ENCODE measurements around the gene KIF13A.
"Not testable (repeated sequence)": the region's sequence is repeated elsewhere in the genome, so short reads cannot be mapped to it uniquely, and the experiment has no call there.

KIF13A gene

DNA sequence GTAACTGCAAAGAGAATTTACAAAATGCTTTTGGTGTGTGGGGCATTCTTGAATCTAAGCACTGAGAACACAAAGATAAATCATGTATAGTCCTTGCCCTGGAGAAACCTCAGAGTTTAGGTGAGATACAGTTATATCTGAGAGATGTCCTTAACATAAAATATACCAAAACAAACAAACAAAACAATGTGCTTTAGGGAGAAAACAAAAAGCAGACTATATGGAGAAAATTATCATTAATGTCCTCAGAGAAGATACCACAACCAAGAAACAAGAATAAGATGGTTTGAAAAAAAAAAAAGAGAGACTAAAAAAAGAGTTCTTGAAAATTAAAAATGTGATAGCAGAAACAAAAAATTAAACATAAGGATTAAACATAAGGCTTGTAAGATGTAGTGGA lies 8.0 kb downstream of the KIF13A start:
- Mint-ChIP-seq H3K36me3 (ENCODE audit: low read depth) (peaks cover 45% of the 10 kb centered on the region), H3K9me3 (peaks cover 2% of the 10 kb centered on the region), H3K27ac (no peak overlapping the region), H3K4me1 (peaks cover 9% of the 10 kb centered on the region), H3K27me3 (ENCODE audit: low read depth) (no peaks in the 10 kb centered on the region), H3K4me3 (no peak overlapping the region)
- TF ChIP-seq, protein P1, sequence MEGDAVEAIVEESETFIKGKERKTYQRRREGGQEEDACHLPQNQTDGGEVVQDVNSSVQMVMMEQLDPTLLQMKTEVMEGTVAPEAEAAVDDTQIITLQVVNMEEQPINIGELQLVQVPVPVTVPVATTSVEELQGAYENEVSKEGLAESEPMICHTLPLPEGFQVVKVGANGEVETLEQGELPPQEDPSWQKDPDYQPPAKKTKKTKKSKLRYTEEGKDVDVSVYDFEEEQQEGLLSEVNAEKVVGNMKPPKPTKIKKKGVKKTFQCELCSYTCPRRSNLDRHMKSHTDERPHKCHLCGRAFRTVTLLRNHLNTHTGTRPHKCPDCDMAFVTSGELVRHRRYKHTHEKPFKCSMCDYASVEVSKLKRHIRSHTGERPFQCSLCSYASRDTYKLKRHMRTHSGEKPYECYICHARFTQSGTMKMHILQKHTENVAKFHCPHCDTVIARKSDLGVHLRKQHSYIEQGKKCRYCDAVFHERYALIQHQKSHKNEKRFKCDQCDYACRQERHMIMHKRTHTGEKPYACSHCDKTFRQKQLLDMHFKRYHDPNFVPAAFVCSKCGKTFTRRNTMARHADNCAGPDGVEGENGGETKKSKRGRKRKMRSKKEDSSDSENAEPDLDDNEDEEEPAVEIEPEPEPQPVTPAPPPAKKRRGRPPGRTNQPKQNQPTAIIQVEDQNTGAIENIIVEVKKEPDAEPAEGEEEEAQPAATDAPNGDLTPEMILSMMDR (IDR thresholded peaks at IDR 0.05; ENCODE audit: unreplicated experiment in 3 of 3), result no peak

DNA sequence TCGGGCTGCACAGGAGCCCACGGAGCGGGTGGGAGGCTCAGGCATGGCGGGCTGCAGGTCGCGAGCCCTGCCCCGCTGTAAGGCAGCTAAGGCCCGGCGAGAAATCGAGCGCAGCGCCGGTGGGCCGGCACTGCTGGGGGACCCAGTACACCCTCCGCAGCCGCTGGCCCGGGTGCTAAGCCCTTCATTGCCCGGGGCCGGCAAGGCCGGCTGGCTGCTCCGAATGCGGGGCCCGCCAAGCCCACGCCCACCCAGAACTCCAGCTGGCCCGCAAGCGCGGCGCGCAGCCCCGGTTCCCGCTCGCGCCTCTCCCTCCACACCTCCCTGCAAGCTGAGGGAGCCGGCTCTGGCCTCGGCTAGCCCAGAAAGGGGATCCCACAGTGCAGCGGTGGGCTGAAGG lies 11.2 kb downstream of the KIF13A start:
- not testable (repeated sequence) for H3K27me3 Mint-ChIP-seq (ENCODE audit: low read depth); H3K9me3 Mint-ChIP-seq; H3K27ac Mint-ChIP-seq; H3K4me3 Mint-ChIP-seq
- H3K36me3 Mint-ChIP-seq (ENCODE audit: low read depth), result peaks cover 30% of the 10 kb centered on the region
- peaks cover 19% of the 10 kb centered on the region for H3K4me1 Mint-ChIP-seq

DNA sequence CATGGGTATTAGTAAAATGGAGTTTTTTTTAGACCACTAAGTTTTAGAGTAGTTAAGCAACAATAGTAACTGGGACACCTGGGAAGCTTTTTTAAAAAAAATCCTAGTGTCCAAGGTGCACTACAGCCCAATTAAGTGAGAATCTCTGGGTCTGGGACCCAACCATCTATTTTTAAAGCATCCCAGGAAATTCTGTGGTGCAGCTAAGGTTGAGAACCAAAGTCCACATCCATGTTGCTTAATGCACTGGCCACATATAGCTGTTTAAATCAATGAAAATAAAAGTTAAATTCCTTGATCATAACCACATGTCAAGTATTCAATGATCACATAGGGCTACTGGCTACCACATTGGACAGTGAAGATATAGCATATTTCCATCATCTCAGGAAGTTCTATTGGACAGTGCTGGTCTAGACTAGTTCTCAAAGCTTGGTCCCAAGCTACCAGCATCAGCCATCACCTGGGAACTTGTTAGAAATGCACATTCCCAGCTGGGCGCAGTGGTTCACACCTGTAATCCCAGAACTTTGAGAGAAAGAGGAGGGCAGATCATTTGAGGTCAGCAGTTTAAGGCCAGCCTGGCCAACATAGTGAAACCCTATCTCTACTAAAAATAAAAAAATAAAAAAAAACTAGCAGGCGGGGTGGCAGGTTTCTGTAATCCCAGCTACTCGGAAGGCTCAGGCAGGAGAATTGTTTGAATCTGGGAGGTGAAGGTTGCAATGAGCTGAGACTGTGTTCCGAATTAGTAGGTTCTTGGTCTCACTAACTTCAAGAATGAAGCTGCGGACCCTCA lies 12.7 kb downstream of the KIF13A start:
- Mint-ChIP-seq H3K36me3 (ENCODE audit: low read depth) (peaks cover 18% of the 10 kb centered on the region), H3K27me3 (ENCODE audit: low read depth) (no peaks in the 10 kb centered on the region), H3K9me3 (peaks cover 2% of the 10 kb centered on the region), H3K4me3 (no peak overlapping the region), H3K4me1 (peaks cover 19% of the 10 kb centered on the region), H3K27ac (no peak overlapping the region)
- TF ChIP-seq, protein P1 (IDR thresholded peaks at IDR 0.05; ENCODE audit: unreplicated experiment in 3 of 3), result no peak

DNA sequence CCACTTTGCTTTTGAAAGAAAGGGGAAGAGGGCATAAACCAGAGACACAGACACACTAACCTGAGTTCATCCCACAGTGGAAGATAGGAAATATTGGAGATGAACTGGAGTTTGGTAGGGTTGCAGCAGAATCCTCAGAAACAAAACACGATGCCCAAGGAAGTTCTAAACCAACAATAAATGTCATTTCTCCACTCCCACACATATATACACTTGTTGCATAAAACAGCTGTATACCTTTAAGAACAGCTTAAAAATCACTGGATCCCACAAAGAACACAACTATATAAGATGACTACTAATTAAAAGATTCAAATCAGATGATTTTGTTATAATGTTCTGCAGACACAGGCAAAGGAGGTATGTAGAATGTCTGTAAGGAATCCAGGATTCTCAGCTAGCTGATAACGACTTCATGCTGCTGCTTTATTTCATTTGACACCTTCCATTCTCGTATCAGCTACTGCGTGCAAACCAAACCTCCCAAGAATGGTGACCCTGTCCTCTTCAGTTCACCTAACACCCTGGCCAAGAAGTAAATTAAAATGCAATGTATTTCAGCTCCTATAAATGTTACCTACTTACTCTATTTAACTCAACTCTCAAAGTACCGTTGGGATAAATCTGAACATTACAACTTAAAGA lies 14.3 kb downstream of the KIF13A start:
- H3K27ac Mint-ChIP-seq, result peak overlapping the region; percentile 18 to 54 (median 38)
- peaks cover 13% of the 10 kb centered on the region for H3K36me3 Mint-ChIP-seq (ENCODE audit: low read depth)
- TF ChIP-seq, protein P1 (IDR thresholded peaks at IDR 0.05; ENCODE audit: unreplicated experiment in 3 of 3), result no peak
- H3K4me1 Mint-ChIP-seq, result peaks cover 25% of the 10 kb centered on the region
- no peak overlapping the region for H3K4me3 Mint-ChIP-seq
- no peaks in the 10 kb centered on the region for H3K27me3 Mint-ChIP-seq (ENCODE audit: low read depth)
- H3K9me3 Mint-ChIP-seq, result peaks cover 2% of the 10 kb centered on the region

DNA sequence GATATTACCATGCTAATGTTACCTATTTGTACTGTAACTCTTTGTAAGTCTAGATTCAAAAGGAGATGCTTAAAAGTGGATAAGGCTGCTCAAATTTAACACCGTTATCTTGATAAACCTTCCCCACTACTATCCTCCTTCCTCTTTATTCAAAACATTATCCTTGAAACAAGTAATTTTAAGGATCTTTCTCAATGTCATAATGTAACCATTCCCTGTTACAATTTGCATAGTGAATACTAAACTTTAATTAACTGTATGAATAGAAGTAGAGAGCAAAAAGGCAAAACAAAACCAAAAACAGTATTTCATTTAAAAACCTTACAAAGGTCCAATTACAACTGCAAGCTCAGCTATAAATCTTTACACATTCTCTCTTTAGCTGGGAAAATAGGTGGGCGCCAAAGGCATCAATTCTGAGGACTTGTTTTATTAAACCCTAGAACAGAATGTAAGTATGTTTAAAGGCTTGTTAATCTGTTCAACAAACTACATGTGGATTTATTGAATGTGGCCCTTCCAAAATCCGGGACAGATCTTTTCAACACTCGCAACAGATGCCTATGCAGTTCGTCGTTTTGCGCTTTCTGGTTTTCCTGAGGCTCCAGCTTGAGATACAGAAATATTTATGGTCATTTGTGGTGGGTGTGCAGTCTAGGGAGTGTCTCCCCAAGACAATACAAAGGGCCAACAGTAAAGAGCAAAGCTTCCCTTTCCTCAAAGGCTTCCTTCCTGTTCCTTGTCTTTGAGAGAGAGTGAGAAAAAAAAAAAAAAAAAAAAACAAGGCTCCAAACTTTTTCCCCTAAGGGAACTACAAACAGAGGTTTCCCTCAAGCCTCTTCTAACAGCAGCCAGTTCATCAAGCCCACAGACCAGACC lies 15.1 kb downstream of the KIF13A start:
- peaks cover 11% of the 10 kb centered on the region for H3K36me3 Mint-ChIP-seq (ENCODE audit: low read depth)
- H3K27ac Mint-ChIP-seq, result peak overlapping the region; percentile 18 to 54 (median 38)
- TF ChIP-seq, protein P1 (IDR thresholded peaks at IDR 0.05; ENCODE audit: unreplicated experiment in 3 of 3), result no peak
- H3K9me3 Mint-ChIP-seq, result peaks cover 2% of the 10 kb centered on the region
- H3K4me1 Mint-ChIP-seq, result peaks cover 29% of the 10 kb centered on the region
- H3K27me3 Mint-ChIP-seq (ENCODE audit: low read depth), result no peaks in the 10 kb centered on the region
- H3K4me3 Mint-ChIP-seq, result peak overlapping the region in 1 of 3 experiments; percentile 2

Data from nephron (organoid).